ENCODE data around the gene KRT73.

DNA sequence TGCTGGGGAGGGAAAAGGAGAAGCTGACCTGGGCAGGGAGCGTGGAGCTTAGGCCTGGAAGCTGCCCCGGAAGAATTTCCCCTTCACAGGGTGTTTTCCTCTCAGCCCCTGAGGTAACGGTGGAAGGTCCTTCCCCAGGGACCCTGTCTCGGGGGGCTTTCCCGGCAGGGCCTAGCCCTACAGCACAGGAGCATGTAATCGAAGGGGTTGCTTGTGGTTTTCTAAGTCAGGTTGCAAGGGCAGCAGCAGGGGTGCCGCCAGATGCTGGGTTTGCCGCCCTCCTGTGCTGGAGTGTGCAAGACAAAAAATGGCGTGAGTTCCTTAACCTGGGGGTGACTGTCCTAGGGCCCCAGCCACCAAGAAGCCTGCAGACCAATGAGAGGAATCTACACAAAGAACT, 43.1 kb downstream of the KRT73 start:
- TF ChIP-seq, protein P1, sequence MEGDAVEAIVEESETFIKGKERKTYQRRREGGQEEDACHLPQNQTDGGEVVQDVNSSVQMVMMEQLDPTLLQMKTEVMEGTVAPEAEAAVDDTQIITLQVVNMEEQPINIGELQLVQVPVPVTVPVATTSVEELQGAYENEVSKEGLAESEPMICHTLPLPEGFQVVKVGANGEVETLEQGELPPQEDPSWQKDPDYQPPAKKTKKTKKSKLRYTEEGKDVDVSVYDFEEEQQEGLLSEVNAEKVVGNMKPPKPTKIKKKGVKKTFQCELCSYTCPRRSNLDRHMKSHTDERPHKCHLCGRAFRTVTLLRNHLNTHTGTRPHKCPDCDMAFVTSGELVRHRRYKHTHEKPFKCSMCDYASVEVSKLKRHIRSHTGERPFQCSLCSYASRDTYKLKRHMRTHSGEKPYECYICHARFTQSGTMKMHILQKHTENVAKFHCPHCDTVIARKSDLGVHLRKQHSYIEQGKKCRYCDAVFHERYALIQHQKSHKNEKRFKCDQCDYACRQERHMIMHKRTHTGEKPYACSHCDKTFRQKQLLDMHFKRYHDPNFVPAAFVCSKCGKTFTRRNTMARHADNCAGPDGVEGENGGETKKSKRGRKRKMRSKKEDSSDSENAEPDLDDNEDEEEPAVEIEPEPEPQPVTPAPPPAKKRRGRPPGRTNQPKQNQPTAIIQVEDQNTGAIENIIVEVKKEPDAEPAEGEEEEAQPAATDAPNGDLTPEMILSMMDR (IDR thresholded peaks at IDR 0.05), result no peak
- no peak for TF ChIP-seq POLR2A (IDR thresholded peaks at IDR 0.05)

Data from right lobe of liver (tissue), 4 donors.